Stimulated activated naive CD8-positive, alpha-beta T cell treated with anti-CD3 and anti-CD28 coated beads, Interleukin-15, Interleukin-2, amounts not matched to agents 100 ng/mL and 50 ng/mL, for 24 hours (primary cell): ENCODE data around the gene BOC.
A peak's percentile ranks its signal among the peaks of the same experiment; 100 is the strongest.
"Not testable (repeated sequence)": the region's sequence is repeated elsewhere in the genome, so short reads cannot be mapped to it uniquely, and the experiment has no call there.

Experiments used
- H3K27ac Mint-ChIP-seq: one replicate; pipeline ENCODE4 v1.8.0; 2021; ENCODE audit warnings: mild to moderate bottlenecking, mixed read lengths
- H3K27me3 Mint-ChIP-seq: one replicate; pipeline ENCODE4 v1.8.0; 2021; ENCODE audit warnings: mixed read lengths
- H3K36me3 Mint-ChIP-seq: one replicate; pipeline ENCODE4 v1.8.0; 2021; ENCODE audit warnings: low read depth, mixed read lengths
- H3K4me1 Mint-ChIP-seq: one replicate; pipeline ENCODE4 v1.8.0; 2021; ENCODE audit warnings: low read depth, mixed read lengths
- H3K4me3 Mint-ChIP-seq: one replicate; pipeline ENCODE4 v1.8.0; 2021; ENCODE audit warnings: mild to moderate bottlenecking, mixed read lengths
- H3K9me3 Mint-ChIP-seq: one replicate; pipeline ENCODE4 v1.8.0; 2021; ENCODE audit warnings: mixed read lengths

Gene BOC, protein sequence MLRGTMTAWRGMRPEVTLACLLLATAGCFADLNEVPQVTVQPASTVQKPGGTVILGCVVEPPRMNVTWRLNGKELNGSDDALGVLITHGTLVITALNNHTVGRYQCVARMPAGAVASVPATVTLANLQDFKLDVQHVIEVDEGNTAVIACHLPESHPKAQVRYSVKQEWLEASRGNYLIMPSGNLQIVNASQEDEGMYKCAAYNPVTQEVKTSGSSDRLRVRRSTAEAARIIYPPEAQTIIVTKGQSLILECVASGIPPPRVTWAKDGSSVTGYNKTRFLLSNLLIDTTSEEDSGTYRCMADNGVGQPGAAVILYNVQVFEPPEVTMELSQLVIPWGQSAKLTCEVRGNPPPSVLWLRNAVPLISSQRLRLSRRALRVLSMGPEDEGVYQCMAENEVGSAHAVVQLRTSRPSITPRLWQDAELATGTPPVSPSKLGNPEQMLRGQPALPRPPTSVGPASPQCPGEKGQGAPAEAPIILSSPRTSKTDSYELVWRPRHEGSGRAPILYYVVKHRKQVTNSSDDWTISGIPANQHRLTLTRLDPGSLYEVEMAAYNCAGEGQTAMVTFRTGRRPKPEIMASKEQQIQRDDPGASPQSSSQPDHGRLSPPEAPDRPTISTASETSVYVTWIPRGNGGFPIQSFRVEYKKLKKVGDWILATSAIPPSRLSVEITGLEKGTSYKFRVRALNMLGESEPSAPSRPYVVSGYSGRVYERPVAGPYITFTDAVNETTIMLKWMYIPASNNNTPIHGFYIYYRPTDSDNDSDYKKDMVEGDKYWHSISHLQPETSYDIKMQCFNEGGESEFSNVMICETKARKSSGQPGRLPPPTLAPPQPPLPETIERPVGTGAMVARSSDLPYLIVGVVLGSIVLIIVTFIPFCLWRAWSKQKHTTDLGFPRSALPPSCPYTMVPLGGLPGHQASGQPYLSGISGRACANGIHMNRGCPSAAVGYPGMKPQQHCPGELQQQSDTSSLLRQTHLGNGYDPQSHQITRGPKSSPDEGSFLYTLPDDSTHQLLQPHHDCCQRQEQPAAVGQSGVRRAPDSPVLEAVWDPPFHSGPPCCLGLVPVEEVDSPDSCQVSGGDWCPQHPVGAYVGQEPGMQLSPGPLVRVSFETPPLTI

DNA sequence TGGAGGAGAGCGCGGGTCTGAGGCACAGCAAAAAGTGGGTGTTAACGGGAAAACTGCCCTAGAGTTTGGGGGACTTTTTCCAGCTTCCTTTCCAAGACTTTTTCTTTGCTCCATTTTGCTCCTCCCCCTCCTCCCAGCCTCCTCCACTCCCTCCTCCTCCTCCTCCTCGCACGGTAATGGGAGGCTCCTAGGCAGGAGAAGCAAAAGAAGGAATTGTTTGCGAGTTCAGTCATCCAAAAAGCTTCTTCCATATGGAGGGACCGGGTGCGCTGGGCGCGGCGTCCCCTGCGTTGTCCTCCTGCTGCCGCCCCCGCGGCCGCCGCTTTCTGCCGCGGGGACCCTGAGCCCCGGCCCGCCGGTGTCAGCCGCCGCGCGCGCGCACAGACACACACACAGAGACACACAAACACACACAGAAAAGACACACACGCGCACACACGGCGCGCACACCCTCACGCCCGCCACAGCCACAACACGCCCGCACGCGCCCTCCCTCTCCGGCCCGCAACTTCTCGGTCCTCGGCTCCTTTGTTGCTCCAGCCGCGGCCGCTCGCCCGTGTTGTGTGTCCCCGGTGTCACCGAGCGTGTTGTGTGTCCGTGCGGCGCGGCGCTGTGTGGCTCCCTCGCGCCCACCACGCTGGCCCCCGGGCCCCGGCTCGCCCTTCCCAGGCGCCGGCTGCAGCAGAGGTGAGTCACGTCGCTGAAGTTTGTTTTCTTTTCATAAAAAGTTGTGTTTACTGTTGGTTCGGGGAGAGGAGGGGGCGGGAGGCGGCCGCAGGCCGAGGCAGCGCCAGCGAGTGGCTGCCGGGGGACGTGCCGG lies at the start of gene BOC:
BOC (plus strand) TSS at position 228 of the 820 bp plus-strand sequence. CDS start 38,246 bp downstream, outside the sequence.
- peak within 1 kb of the TSS; percentile 83 for H3K4me3 Mint-ChIP-seq
- peaks cover 19% of the 10 kb centered on the region for H3K4me1 Mint-ChIP-seq
- H3K27ac Mint-ChIP-seq = no peak within 1 kb of the TSS
- peaks cover 88% of the 10 kb centered on the region for H3K27me3 Mint-ChIP-seq
- no peaks in the 10 kb centered on the region for H3K9me3 Mint-ChIP-seq
- no peaks in the 10 kb centered on the region for H3K36me3 Mint-ChIP-seq

DNA sequence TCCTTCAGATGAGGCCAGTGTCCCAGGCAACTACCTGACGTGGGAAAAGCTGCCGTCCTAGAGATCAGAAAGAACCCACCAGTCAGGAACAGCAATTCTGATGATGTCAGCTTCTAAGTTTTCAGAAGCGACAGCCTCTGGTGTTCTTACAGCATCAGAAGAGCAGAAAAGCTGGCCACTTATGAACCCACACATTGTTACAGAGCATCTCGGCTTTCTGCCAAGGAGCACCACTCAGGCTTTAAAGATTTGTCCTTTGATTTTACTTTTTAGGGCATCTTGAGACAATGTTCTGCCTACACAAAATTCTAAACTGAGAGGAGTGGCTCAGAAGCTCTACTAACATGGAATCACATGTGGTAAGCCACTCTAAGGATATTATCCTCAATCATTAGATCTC lies 49.7 kb upstream of the BOC start:
- H3K4me1 Mint-ChIP-seq = no peaks in the 10 kb centered on the region
- no peak overlapping the region for H3K27ac Mint-ChIP-seq
- H3K9me3 Mint-ChIP-seq = no peaks in the 10 kb centered on the region
- peaks cover 3% of the 10 kb centered on the region for H3K27me3 Mint-ChIP-seq
- H3K4me3 Mint-ChIP-seq = no peak overlapping the region
- H3K36me3 Mint-ChIP-seq = no peaks in the 10 kb centered on the region

DNA sequence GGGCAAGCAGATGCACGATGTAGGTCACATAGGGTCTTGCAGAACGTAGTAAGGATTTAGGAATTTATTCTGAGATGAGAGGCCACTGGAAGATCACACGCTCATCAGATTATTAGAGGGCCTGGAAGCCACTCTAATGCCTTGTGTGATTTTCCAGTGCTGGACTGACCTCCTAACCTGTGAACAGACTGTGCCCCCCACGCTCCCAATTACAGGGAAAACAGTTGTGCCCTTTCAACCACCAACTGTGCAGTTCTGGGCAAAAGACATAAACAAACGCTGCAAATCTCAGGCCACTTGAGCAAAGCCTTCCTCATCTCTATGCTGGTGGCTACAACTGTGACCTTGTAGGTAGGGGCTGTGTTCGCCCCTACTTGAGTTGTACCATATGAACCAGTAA lies 48.2 kb upstream of the BOC start:
- peaks cover 3% of the 10 kb centered on the region for H3K27me3 Mint-ChIP-seq
- H3K9me3 Mint-ChIP-seq = no peaks in the 10 kb centered on the region

DNA sequence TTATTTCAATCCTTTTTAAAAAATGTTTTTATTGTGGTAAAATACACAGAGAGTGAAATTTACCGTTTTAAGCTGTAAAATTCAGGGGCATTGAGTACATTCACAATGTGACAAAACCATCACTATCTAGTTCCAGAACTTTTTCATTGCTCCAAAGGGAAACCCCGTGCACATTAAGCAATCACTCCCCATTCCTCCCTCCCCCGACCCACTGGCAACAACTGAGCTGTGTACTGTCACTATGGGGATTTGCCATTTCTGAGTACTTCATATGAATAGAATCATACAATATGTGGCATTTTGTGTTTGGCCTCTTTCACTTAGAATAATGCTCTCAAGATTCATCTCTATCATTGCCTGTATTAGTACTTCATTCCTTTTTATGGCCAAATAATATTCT lies 45.5 kb upstream of the BOC start:
- Mint-ChIP-seq H3K9me3 (no peaks in the 10 kb centered on the region), H3K27me3 (peaks cover 3% of the 10 kb centered on the region), H3K4me3 (no peak overlapping the region), H3K4me1 (no peaks in the 10 kb centered on the region), H3K36me3 (no peaks in the 10 kb centered on the region), H3K27ac (no peak overlapping the region)

More for the DNA sequence above, 48.2 kb upstream of the BOC start:
- Mint-ChIP-seq H3K36me3 (no peaks in the 10 kb centered on the region), H3K4me1 (no peaks in the 10 kb centered on the region), H3K4me3 (no peak overlapping the region), H3K27ac (no peak overlapping the region)

DNA sequence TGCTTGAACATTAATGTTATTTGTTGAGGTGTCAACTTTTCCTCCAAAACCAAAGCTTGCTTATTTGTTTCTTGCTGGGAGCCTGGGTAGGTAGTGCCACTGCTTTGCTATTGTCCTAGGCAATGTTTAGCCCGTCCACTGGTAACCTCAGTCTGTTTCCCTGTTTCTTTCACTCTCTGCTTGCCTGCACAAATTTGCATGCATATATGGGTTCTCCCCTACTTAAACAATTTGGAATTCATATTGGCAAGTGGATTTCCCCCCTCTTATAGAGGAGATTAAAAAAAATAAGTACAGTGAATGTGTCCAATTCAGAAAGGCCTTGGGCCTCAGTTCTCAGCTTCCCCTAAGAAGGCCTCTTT lies 45.0 kb upstream of the BOC start:
- no peaks in the 10 kb centered on the region for H3K9me3 Mint-ChIP-seq
- H3K4me3 Mint-ChIP-seq = no peak overlapping the region
- no peaks in the 10 kb centered on the region for H3K4me1 Mint-ChIP-seq
- H3K36me3 Mint-ChIP-seq = no peaks in the 10 kb centered on the region
- H3K27me3 Mint-ChIP-seq = peaks cover 3% of the 10 kb centered on the region
- H3K27ac Mint-ChIP-seq = no peak overlapping the region

DNA sequence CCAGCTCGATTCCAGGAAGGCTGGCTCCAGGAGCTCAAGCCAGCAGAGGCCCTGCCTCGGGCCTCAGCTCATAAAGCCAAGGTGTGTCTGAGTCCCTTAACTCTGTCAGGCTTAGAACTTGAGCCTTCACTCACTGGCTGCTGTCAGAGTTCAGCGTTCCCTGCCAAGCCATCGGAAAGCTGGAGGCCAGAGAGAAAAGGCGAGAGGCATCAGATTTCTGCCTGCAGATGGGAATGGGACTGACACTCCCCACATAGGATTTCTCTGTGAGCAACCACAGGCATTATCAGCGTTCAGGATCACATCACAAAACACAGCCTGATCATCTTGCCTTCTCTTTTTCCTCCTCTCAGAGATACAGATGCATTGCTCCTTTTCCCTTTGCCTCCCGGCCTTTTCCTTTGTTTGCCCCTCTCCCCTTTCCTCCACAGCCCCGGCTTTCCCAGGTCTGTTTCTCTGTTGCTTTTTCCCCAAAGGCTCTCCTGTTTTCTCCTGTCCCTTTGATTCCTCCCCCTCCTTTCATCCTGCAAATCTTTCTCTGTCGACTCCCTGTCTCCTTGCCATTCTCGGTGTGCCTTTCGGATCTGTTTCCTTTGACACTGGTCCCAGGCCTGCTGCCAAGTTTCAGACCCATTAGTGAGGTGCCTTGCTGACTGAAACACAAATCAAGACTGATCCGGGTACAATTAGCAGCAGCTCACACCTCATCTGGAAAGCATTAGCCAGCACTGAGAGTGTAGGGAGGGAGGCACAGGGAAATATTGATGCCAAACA lies 44.5 kb upstream of the BOC start:
- Mint-ChIP-seq H3K27ac (no peak overlapping the region), H3K4me1 (no peaks in the 10 kb centered on the region), H3K36me3 (no peaks in the 10 kb centered on the region), H3K9me3 (no peaks in the 10 kb centered on the region), H3K4me3 (no peak overlapping the region), H3K27me3 (peaks cover 3% of the 10 kb centered on the region)

DNA sequence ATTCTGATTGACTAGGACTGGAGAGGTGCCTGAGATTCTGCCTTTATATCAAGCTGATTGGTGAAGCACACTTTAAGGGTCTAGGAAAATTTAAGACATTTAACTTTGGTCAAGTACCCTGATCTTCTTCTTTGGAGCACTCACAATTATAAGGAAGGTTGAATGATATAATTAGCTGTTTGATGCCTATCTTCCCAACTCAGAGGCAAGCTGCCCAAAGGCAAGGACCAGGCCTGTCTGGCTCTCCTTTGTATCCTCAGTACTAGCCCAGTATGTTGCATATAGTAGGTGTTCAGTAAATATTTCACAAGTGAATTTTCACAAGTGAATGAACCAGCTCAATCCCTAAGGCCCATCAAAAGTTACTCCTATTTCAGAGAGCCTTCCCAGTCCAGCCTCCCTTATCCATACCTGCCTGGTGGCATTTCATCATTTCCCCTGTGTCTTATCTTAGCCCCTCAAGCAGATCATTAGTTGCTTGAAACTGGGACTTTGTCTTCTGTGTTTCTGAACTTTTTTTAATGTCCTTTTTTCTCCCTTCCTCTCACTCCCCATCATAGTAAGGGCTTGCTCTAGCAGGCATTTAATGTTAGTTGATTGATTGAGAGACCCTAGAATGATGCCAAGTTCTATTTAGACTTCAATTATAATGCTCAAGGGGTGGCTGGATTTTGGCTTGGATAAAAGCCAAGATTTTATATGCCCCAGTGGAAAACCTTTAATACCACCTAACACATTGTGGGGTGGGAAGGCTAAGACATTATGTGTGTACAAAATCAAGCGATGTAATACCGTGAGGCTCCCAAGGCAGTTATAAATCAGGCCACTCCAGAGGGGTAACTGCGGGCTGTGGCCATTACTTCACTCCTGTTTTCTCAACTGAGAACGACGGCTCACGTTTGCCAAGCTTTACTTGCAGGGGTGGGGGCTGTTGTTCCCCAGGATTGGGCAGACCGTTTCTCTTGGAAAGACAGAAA lies 43.2 kb upstream of the BOC start:
- Mint-ChIP-seq H3K4me3 (no peak overlapping the region), H3K9me3 (no peaks in the 10 kb centered on the region), H3K36me3 (no peaks in the 10 kb centered on the region), H3K27me3 (peaks cover 4% of the 10 kb centered on the region), H3K4me1 (no peaks in the 10 kb centered on the region), H3K27ac (no peak overlapping the region)

DNA sequence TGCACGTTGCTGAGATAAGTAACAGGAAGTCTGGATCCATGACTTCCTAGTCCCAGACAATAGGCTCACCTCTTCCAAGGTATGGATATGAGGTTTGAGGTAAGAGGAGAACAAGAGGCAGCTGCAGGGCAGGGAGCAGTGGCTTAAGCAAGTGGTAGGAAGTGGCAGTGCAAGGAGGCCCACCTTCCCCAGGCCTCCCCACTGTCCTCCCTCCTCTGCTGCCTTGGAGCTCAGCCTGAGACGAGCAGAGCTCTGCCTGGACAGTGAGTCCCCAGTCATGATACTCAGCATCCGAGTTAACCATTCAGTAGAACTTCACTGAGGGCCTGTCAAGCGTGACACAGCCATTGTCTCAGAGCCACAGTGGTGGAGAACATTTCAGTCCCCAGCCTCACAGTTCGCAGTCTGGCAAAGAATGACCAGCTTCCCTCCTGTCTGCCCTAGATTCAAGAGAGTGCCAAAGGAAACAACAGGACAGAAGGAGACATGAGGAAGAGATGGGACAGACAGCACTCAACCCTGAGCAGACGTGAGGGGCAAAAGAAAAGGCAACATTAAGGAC lies 41.4 kb upstream of the BOC start:
- H3K27ac Mint-ChIP-seq = no peak overlapping the region
- H3K36me3 Mint-ChIP-seq = no peaks in the 10 kb centered on the region
- H3K9me3 Mint-ChIP-seq = no peaks in the 10 kb centered on the region
- peaks cover 4% of the 10 kb centered on the region for H3K27me3 Mint-ChIP-seq
- H3K4me3 Mint-ChIP-seq = no peak overlapping the region
- no peaks in the 10 kb centered on the region for H3K4me1 Mint-ChIP-seq

DNA sequence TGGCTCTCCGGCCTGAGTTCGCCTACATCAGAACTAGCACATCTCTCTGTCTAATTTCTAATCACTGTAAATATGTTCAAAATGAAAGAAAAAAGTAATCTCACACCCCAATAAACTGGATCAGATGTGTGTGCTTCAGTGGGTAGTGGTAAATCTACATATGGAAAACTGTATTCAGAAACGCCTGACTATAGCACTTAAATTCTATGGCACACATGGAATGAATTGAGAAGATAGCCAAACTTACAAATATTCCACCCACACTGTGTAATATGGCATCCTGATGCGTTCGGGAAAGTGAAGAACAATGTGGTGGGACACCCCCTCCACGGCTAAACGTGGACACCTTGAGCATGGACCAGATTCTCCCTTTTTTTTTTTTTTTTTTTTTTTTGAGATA lies 40.6 kb upstream of the BOC start:
- Mint-ChIP-seq H3K27me3 (peaks cover 4% of the 10 kb centered on the region), H3K27ac (no peak overlapping the region)

DNA sequence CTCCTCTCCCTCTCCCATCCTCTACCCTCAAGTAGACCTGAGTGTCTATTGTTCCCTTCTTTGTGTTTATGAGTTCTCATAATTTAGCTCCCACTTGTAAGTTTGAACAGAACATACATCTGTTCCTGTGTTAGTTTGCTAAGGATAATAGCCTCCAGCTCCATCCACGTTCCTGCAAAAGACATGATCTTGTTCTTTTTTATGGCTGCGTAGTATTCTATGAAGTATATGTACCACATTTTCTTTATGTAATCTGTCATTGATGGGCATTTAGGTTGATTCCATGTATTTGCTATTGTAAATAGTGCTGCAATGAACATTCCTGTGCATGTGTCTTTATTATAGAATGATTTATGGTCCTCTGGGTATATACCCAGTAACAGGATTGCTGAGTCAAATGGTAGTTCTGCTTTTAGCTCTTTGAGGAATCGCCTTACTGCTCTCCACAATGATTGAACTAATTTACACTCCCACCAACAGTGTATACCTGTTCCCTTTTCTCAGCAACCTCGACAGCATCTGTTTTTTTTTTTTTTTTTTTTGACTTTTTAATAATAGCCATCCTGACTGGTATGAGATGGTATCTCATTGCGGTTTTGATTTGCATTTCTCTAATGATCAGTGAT lies 39.6 kb upstream of the BOC start:
- H3K27me3 Mint-ChIP-seq, H3K27ac Mint-ChIP-seq, H3K4me3 Mint-ChIP-seq, H3K9me3 Mint-ChIP-seq, H3K4me1 Mint-ChIP-seq, H3K36me3 Mint-ChIP-seq: not testable (repeated sequence)

More for the DNA sequence above, 40.6 kb upstream of the BOC start:
- no peaks in the 10 kb centered on the region for H3K4me1 Mint-ChIP-seq
- H3K9me3 Mint-ChIP-seq = no peaks in the 10 kb centered on the region
- no peaks in the 10 kb centered on the region for H3K36me3 Mint-ChIP-seq
- H3K4me3 Mint-ChIP-seq = no peak overlapping the region

DNA sequence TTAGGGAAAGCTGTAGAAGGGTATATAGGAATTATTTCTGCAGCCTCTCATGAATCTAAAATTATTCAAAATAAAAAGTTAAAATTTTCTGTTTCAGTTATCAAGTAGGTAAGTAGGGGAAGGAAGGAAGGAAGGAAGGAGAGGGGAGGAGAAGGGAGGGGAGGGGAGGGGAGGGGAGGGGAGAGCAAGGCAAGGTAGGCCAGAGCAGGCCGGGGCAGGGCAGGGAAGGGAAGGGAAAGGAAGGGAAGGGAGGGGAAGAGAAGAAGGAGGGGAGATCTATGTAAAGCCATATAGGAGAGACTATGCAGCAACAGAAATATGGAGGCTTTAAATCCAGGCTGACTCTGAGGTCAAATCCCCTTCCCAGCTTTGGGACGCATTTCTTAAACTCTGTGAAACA lies 38.3 kb upstream of the BOC start:
- no peaks in the 10 kb centered on the region for H3K4me1 Mint-ChIP-seq
- peaks cover 4% of the 10 kb centered on the region for H3K27me3 Mint-ChIP-seq
- no peak overlapping the region for H3K27ac Mint-ChIP-seq
- no peak overlapping the region for H3K4me3 Mint-ChIP-seq
- H3K9me3 Mint-ChIP-seq = no peaks in the 10 kb centered on the region
- no peaks in the 10 kb centered on the region for H3K36me3 Mint-ChIP-seq

DNA sequence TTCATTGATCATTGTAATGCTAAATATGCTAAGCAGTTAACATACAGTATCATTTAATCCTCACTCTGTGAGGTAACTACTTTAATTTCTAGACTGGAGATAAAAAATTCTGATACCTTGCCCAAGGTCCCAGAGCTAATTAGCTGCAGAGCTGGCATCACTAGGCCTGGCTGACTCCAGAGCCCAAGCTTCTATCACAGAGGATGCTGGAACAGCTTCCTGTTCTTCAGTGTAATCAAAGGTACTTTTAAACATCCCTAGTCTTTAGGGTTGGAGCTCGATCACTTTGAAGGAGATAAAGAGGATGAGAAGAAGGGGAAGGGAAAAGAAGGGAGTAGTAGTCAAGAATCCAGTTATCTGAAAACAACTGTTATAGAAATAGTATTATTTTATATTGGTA lies 37.1 kb upstream of the BOC start:
- peaks cover 4% of the 10 kb centered on the region for H3K27me3 Mint-ChIP-seq
- no peak overlapping the region for H3K27ac Mint-ChIP-seq
- no peaks in the 10 kb centered on the region for H3K9me3 Mint-ChIP-seq
- no peaks in the 10 kb centered on the region for H3K36me3 Mint-ChIP-seq
- no peak overlapping the region for H3K4me3 Mint-ChIP-seq
- H3K4me1 Mint-ChIP-seq = no peaks in the 10 kb centered on the region
